Fibroblast of skin of left quadriceps (primary cell): ENCODE measurements around the gene HEATR9.
"Not testable (repeated sequence)": the region's sequence is repeated elsewhere in the genome, so short reads cannot be mapped to it uniquely, and the experiment has no call there.

Source experiments
- DNase-seq, 2 experiments: peaks; one replicate each; pipeline ENCODE4 v3.0.0-alpha.2; 2013; ENCODE audit warnings: low read depth in 2 of 2

Gene HEATR9

GRCh38 chr17:35868737-35869136 is at the start of gene HEATR9:
Gene HEATR9, minus strand, starts transcription at chr17:35868891. Its CDS starts 149 bp downstream, at chr17:35868742.
- DNase-seq, result no peak

- no peak for DNase-seq
Observed at GRCh38 chr17:35917519-35918213, 49.0 kb upstream of the HEATR9 start.

- DNase-seq, result no peak
Observed at GRCh38 chr17:35915153-35915964, 46.7 kb upstream of the HEATR9 start.

- DNase-seq, result no peak
Observed at GRCh38 chr17:35914354-35914753, 45.7 kb upstream of the HEATR9 start.

GRCh38 chr17:35913609-35914008 is 44.9 kb upstream of the HEATR9 start:
- DNase-seq, result no peak

GRCh38 chr17:35912942-35913341 is 44.3 kb upstream of the HEATR9 start:
- no peak for DNase-seq

- no peak for DNase-seq
Observed at GRCh38 chr17:35912339-35912912, 43.7 kb upstream of the HEATR9 start.

- no peak for DNase-seq
Observed at GRCh38 chr17:35909408-35909807, 40.7 kb upstream of the HEATR9 start.

- DNase-seq, result no peak
Observed at GRCh38 chr17:35907691-35908090, 39.0 kb upstream of the HEATR9 start.

- no peak for DNase-seq
Observed at GRCh38 chr17:35906926-35907637, 38.4 kb upstream of the HEATR9 start.

GRCh38 chr17:35906191-35906925 is 37.7 kb upstream of the HEATR9 start:
- no peak for DNase-seq

- no peak for DNase-seq
Observed at GRCh38 chr17:35903451-35903850, 34.8 kb upstream of the HEATR9 start.

- no peak for DNase-seq
Observed at GRCh38 chr17:35901631-35902175, 33.0 kb upstream of the HEATR9 start.

- DNase-seq, result no peak
Observed at GRCh38 chr17:35900708-35901480, 32.2 kb upstream of the HEATR9 start.

- DNase-seq, result no peak
Observed at GRCh38 chr17:35900280-35900679, 31.6 kb upstream of the HEATR9 start.

- DNase-seq, result no peak
Observed at GRCh38 chr17:35898283-35899070, 29.8 kb upstream of the HEATR9 start.

- DNase-seq, result not testable (repeated sequence)
Observed at GRCh38 chr17:35897772-35898171, 29.1 kb upstream of the HEATR9 start.

- DNase-seq, result no peak
Observed at GRCh38 chr17:35895636-35896587, 27.2 kb upstream of the HEATR9 start.
